Cerebellar nuclear complex (tissue), 1 donor: ENCODE data around the gene RBMY1B.
"Not testable (repeated sequence)": the region's sequence is repeated elsewhere in the genome, so short reads cannot be mapped to it uniquely, and the experiment has no call there.

ENCODE experiments used
- DNase-seq, 2 experiments: peaks; one replicate each; lab custom pipeline; 2025; lab: John Stamatoyannopoulos, UW

The RBMY1B gene

GRCh38 chrY:21511038-21511437 lies at the start of gene RBMY1B:
RBMY1B (plus strand) TSS chrY:21511338; CDS start chrY:21513351, 2,013 bp downstream.
- not testable (repeated sequence) for DNase-seq

DNA sequence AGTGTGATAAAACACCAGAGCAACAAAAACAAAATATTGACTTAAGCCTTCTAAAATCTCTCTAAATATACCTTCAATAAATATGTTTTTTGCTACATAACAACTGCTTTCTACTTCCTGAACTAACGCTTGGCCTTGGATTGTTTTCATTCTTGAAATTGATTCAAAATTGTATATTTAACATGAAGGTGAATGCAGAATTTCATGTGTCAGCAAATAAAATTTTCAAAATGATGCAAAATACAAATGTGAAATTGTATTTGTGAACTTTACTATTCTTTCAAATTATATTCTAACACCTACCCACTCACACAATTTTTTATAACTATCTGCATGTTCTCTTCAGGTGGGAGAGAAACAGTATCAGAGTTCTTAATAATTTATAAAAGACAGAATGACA lies 48.2 kb upstream of the RBMY1B start:
- DNase-seq = not testable (repeated sequence)

GRCh38 chrY:21482967-21483366 lies 28.2 kb upstream of the RBMY1B start:
- DNase-seq = no peak

GRCh38 chrY:21534579-21534978 lies 23.4 kb downstream of the RBMY1B start, which contains the start of gene RBMY1A1:
RBMY1A1 (plus strand) TSS chrY:21534879; CDS start chrY:21536892, 2,013 bp downstream.
- not testable (repeated sequence) for DNase-seq

- DNase-seq = not testable (repeated sequence)
These were observed 48.3 kb downstream of the RBMY1B start for GRCh38 chrY:21559316-21559984.
